Measurements from ENCODE around the gene PTGIS.
"Not testable (repeated sequence)": the region's sequence is repeated elsewhere in the genome, so short reads cannot be mapped to it uniquely, and the experiment has no call there.

GRCh38 chr20:49615051-49615400 is 47.1 kb upstream of the PTGIS start:
- TF ChIP-seq CTCF (IDR thresholded peaks at IDR 0.05); ZFX (IDR thresholded peaks at IDR 0.05; ENCODE audit: borderline replicate concordance): not testable (repeated sequence)

Data from 22Rv1 (cell line).